ENCODE results near the gene CLIP3.

DNA sequence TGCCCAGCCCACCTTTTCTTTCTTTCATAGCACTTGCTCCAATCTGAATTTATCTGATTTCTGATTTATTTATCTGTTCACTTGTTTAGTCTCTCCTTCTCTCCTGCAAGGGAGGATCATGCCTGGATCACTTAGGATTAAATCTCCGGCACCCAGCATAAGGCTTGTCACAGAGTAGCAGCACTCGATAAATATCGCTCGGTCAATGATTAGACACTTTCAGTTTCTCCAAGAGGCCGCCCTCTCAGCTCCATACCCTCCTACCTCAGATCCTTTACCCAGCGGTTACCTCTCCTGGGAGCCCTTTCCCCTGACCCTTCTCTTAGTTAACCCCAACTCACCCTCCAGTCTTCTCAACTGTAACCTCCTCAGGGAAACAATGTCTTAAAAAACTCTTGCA, 1.4 kb downstream of the CLIP3 start:
- TF ChIP-seq, protein P1, sequence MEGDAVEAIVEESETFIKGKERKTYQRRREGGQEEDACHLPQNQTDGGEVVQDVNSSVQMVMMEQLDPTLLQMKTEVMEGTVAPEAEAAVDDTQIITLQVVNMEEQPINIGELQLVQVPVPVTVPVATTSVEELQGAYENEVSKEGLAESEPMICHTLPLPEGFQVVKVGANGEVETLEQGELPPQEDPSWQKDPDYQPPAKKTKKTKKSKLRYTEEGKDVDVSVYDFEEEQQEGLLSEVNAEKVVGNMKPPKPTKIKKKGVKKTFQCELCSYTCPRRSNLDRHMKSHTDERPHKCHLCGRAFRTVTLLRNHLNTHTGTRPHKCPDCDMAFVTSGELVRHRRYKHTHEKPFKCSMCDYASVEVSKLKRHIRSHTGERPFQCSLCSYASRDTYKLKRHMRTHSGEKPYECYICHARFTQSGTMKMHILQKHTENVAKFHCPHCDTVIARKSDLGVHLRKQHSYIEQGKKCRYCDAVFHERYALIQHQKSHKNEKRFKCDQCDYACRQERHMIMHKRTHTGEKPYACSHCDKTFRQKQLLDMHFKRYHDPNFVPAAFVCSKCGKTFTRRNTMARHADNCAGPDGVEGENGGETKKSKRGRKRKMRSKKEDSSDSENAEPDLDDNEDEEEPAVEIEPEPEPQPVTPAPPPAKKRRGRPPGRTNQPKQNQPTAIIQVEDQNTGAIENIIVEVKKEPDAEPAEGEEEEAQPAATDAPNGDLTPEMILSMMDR (CRISPR knock-in tag; IDR thresholded peaks at IDR 0.05) = no peak
- TF ChIP-seq, protein P2, sequence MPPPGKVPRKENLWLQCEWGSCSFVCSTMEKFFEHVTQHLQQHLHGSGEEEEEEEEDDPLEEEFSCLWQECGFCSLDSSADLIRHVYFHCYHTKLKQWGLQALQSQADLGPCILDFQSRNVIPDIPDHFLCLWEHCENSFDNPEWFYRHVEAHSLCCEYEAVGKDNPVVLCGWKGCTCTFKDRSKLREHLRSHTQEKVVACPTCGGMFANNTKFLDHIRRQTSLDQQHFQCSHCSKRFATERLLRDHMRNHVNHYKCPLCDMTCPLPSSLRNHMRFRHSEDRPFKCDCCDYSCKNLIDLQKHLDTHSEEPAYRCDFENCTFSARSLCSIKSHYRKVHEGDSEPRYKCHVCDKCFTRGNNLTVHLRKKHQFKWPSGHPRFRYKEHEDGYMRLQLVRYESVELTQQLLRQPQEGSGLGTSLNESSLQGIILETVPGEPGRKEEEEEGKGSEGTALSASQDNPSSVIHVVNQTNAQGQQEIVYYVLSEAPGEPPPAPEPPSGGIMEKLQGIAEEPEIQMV (CRISPR knock-in tag; IDR thresholded peaks at IDR 0.05; ENCODE audit: low read depth) = no peak

All from HepG2 (cell line).